Epithelial cell of esophagus (primary cell): ENCODE measurements around the gene SDHAF1.
"Not testable (repeated sequence)": the region's sequence is repeated elsewhere in the genome, so short reads cannot be mapped to it uniquely, and the experiment has no call there.

Experiments used
- DNase-seq: peaks from one replicate; pipeline ENCODE4 v3.0.0; 2010; ENCODE audit warnings: low read depth
- H3K4me3 ChIP-seq: 2 replicates; pipeline ENCODE4 v1.5.1; 2011; ENCODE audit warnings: mild to moderate bottlenecking, low read length, control low read depth
- CTCF ChIP-seq: IDR thresholded peaks from 2 replicates; pipeline ENCODE4 v1.5.1; 2011; ENCODE audit warnings: low read depth, mild to moderate bottlenecking, low read length, control low read depth, inconsistent platforms; ENCODE audit not compliant: insufficient read depth; ENCODE audit errors: missing control alignments

SDHAF1 gene

GRCh38 chr19:35977446-35978222 lies 17.4 kb upstream of the SDHAF1 start:
- TF ChIP-seq CTCF = no peak
- DNase-seq = no peak

GRCh38 chr19:35978271-35978670 lies 16.7 kb upstream of the SDHAF1 start:
- H3K4me3 ChIP-seq = no peak overlapping the region
- TF ChIP-seq CTCF = no peak
- DNase-seq = no peak

More at GRCh38 chr19:35977446-35978222, 17.4 kb upstream of the SDHAF1 start:
- H3K4me3 ChIP-seq = no peak overlapping the region

DNA sequence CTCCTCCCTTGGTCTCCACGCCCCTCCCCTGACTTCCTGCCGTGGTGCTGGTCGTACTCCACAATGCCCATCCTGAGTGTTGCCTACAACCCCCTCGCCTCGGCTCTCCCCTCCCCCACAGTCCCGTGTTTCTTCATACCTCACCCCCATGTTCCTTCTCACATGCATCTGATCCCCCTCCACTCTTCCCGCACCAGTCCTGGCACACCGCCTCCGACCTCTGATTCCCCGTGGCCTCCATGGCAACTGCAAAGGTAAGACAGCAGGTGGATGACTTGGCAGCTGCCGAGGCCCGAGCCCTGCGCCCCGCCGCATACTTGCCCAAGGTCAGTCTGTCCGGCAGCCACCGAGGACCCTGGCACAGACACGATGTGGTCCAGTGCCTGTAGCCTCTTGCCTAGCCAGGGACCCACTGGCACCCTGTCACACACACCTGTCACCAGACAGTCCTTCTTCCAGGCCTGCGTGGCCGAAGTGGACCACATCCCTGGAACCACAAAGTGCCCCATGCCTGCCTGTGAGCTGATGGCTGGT lies 16.1 kb upstream of the SDHAF1 start:
- no peak for TF ChIP-seq CTCF
- no peak overlapping the region for H3K4me3 ChIP-seq
- no peak for DNase-seq

GRCh38 chr19:35980997-35981396 lies 14.0 kb upstream of the SDHAF1 start:
- not testable (repeated sequence) for H3K4me3 ChIP-seq, DNase-seq

DNA sequence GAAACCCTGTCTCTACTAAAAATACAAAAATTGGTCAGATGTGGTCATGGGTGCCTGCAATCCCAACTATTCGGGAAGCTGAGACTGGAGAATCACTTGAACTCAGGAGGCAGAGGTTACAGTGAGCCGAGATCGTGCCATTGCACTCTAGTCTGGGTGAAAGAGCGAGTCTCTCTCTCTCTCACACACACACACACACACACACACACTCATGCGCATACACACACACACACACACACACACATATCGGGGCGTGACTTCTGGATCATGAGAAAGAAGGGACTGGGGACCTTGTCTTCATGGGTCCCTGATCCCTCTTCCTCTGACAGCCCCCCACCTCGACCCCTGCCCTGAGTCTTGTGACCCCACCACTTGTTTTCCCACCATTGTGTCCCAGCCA lies 11.8 kb upstream of the SDHAF1 start:
- TF ChIP-seq CTCF = no peak
- no peak overlapping the region for H3K4me3 ChIP-seq
- no peak for DNase-seq

- DNase-seq = no peak
- H3K4me3 ChIP-seq = no peak overlapping the region
- no peak for TF ChIP-seq CTCF
Measured at GRCh38 chr19:35986111-35986510, 8.9 kb upstream of the SDHAF1 start.

DNA sequence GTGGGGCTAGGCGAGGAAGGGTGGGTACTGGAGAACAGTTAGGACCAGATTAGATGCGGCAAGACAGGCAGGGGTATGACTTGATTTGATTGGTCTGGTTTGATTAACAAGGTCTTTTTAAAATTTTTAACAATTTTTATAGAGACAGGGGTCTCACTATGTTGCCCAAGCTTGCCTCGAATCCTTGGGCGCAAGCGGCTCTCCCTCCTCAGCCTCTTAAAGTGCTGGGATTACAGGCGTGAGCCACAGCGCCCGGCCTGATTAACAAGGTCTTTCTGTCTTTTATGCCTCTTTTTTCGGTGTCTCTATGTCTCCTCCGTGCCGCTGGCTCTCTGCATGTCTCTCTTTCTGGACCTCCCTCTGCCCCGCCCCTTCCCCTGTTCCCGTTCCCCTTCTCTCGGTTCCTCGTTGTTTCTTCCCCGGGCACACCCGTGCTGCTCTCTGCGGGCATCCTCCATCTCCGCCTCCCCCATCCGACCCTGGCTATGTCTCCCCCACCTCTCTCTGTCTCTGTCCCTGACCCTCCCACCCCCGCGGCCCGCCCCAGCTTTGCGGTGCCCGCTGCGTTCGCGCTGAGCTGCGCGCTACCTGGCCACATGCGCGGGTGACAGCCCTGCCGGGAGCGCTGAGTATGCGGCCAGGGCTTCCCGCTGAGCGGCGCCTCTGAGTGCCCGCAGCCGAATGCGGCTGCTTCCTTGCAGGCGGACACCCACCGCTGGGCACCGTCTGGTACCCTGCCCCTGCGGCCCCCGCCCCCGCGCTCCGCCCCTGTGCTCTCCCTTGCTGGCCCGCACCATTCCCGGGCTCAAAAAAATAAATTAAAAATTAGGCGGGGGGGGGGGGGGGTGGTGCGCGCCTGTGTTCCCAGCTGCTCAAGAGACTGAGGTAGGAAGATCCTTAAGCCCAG lies 8.1 kb upstream of the SDHAF1 start:
- TF ChIP-seq CTCF = no peak
- H3K4me3 ChIP-seq = peak overlapping the region; percentile 22
- DNase-seq = no peak
